ENCODE data around the gene CRIP3.

Gene CRIP3

GRCh38 chr6:43256670-43257366 lies 51.8 kb downstream of the CRIP3 start:
- TF ChIP-seq CTCF (IDR thresholded peaks at IDR 0.05; ENCODE audit: low read length, missing control alignments) = no peak
- H3K4me3 ChIP-seq (replicated peaks; ENCODE audit: low read depth, low read length) = no peak overlapping the region
- DNase-seq (ENCODE audit: low read depth) = no peak
